HFFc6 (cell line): ENCODE measurements around the gene USF1. TPM values are rescaled to one million over a fixed set of nuclear protein-coding genes. Genes with fewer than 3 reads are reported as not detected.
A peak's percentile ranks its signal among the peaks of the same experiment; 100 is the strongest.
"Not testable (repeated sequence)": the region's sequence is repeated elsewhere in the genome, so short reads cannot be mapped to it uniquely, and the experiment has no call there.

Source experiments
- DNase-seq: peaks from one replicate; pipeline ENCODE4 v3.0.0-alpha.2; 2018
- H3K27ac Mint-ChIP-seq: 2 replicates; pipeline ENCODE4 v1.8.0; 2020; ENCODE audit warnings: mild to moderate bottlenecking, mixed read lengths
- H3K27me3 Mint-ChIP-seq: 2 replicates; pipeline ENCODE4 v1.8.0; 2021; ENCODE audit warnings: mild to moderate bottlenecking, moderate library complexity, mixed read lengths; ENCODE audit not compliant: insufficient read depth
- H3K36me3 Mint-ChIP-seq: 2 replicates; pipeline ENCODE4 v1.8.0; 2021; ENCODE audit warnings: low read depth, mixed read lengths
- H3K4me1 Mint-ChIP-seq: 2 replicates; pipeline ENCODE4 v1.8.0; 2020; ENCODE audit warnings: low read depth, mixed read lengths
- H3K4me3 Mint-ChIP-seq: 2 replicates; pipeline ENCODE4 v1.8.0; 2020; ENCODE audit warnings: mild to moderate bottlenecking, moderate library complexity, mixed read lengths
- H3K9me3 Mint-ChIP-seq: 2 replicates; pipeline ENCODE4 v1.8.0; 2020; ENCODE audit warnings: mild to moderate bottlenecking, mixed read lengths
- total RNA-seq, 6 experiments: library from RNA; stranded (reverse); fragmentation: NEBNext Ultra II Directional; extraction: Animal tissue kit (Norgen Biotek cat#: 25700); gene quantifications; 2 replicates in 1 of 6; 3 replicates in 5 of 6; pipeline ENCODE4 v1.2.3, GENCODE V29; 2021
- TF ChIP-seq, protein P1 (sequence below): fragments of 200-600 bp; sonication (generic); IDR thresholded peaks from 2 replicates; pipeline ENCODE4 v1.5.0; 2021; ENCODE audit warnings: antibody characterized with exemption, mild to moderate bottlenecking

Gene USF1
- total RNA-seq, 6 experiments from 2014 or later = 31.2 to 38.0 (median 33.4) TPM

DNA sequence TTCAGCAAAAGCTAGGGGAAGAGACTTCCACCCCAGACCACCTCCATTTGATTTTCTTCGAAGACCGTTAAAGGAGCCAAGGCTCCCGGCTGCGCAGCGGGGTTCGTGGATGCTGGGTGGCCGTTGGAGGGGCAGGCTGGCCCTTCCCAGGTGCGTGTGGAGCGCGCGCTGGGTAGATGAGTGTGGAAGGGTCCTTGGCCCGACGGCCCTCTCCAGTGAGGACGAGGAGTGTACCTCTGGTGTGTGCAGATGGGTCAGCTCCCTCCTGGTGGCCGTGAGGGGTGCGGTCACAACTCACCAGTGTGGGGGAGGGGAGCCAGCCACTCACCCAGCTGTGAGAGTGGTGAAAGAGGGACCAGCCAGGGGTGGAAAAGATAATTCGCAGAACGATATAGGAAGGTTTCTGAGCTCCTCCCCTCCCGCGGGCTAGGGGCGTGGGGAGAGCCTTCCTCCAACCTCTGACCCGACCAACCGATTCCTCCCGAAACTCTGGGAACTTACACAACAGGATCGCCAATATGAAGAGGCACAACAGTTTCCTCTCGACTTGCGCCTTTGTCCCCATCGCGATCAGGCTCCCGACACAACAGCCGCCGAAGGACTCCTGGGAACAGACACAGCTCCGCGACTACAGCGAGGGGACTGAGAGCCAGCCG, 25.1 kb downstream of the USF1 start, which contains the start of gene F11R:
Gene F11R (minus strand): TSS at position 644 of the 656 bp plus-strand sequence. CDS start 79 bp downstream, at position 565.
- DNase-seq = no peak
- Mint-ChIP-seq H3K27ac (no peak within 1 kb of the TSS), H3K27me3 (peaks cover 31% of the 10 kb centered on the region), H3K9me3 (no peaks in the 10 kb centered on the region), H3K4me1 (peaks cover 43% of the 10 kb centered on the region), H3K4me3 (peak within 1 kb of the TSS; percentile 61), H3K36me3 (no peaks in the 10 kb centered on the region)
- TF ChIP-seq, protein P1, sequence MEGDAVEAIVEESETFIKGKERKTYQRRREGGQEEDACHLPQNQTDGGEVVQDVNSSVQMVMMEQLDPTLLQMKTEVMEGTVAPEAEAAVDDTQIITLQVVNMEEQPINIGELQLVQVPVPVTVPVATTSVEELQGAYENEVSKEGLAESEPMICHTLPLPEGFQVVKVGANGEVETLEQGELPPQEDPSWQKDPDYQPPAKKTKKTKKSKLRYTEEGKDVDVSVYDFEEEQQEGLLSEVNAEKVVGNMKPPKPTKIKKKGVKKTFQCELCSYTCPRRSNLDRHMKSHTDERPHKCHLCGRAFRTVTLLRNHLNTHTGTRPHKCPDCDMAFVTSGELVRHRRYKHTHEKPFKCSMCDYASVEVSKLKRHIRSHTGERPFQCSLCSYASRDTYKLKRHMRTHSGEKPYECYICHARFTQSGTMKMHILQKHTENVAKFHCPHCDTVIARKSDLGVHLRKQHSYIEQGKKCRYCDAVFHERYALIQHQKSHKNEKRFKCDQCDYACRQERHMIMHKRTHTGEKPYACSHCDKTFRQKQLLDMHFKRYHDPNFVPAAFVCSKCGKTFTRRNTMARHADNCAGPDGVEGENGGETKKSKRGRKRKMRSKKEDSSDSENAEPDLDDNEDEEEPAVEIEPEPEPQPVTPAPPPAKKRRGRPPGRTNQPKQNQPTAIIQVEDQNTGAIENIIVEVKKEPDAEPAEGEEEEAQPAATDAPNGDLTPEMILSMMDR = peak; percentile 12; the same call in 1 of the 2 replicates

DNA sequence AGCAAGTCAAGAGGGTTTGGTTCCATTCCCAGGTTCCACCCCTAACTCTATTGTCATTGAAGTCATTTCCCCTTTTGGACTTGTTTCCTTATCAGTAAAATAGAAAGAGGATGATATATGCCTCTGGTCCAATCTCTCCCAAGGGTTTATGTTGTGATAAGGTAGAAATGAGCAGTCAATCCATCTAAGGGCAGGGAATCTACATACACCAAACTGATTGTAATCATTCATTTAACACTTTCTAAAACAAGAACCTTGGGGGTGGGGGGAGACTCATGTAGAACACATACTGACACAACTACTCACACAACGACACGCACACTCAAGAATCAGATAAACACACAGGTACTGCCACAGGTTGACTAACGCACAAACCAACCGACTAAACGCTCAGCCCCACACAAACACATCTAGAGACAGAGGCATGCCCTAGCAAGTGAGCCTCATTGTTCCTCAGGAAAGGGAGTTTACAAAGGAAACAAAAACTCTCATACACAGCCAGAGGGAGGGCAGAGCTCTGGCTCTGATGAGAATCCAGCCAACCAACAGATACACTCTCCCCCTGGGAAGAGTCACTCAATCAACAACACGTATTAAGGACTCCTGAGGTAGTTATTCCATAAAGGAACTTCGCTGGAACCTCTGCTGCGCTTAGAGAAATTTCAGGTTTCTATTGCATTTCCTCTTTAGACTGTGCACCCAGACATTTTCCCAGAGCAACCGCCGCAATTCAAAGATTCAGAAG, 25.9 kb downstream of the USF1 start:
- no peaks in the 10 kb centered on the region for H3K9me3 Mint-ChIP-seq

DNA sequence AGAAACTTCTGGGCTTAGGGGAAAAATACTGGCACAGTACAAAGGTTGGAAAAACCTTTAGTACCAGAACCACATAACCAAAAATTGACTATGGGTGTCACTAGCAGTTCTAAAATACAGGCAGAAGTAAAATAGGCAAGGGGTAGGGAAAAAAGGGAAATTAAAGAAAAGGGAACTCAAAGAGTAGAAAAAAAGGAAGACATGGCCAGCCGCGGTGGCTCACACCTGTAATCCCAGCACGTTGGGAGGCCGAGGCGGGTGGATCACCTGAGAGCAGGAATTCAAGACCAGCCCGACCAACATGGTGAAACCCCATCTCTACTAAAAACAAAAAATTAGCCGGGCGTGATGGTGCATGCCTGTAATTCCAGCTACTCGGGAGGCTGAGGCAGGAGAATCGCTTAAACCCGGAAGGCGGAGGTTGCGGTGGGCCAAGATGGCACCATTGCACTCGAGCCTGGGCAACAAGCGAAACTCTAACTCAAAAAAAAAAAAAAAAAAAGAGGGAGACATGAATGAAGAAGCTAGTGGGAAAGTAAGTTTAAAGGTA, 26.6 kb downstream of the USF1 start:
- not testable (repeated sequence) for H3K36me3 Mint-ChIP-seq
- Mint-ChIP-seq H3K4me1 (peaks cover 34% of the 10 kb centered on the region), H3K27me3 (peaks cover 31% of the 10 kb centered on the region)

More for the DNA sequence above, 25.9 kb downstream of the USF1 start:
- Mint-ChIP-seq H3K27me3 (peaks cover 31% of the 10 kb centered on the region), H3K27ac (no peak overlapping the region), H3K4me1 (peaks cover 35% of the 10 kb centered on the region), H3K36me3 (no peaks in the 10 kb centered on the region), H3K4me3 (peak overlapping the region; percentile 61)
- TF ChIP-seq, protein P1 = no peak
- DNase-seq = no peak

DNA sequence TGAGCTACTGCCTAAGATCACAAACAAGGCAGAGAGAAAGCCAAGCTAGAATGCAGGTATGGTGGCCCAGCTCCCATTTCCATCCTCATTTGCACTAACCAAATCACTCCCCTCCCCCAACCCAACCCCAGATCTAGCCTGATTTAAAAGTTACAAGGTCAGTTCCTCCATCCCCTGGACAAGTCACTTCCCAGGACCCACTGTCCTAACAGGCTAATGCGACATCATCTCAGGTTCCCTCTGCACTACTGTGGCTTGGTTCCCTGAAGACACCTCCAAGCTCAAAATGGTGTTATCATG, 27.2 kb downstream of the USF1 start:
- no peak overlapping the region for H3K27ac Mint-ChIP-seq
- H3K27me3 Mint-ChIP-seq = peaks cover 31% of the 10 kb centered on the region
- peaks cover 40% of the 10 kb centered on the region for H3K4me1 Mint-ChIP-seq

More for the DNA sequence above, 26.6 kb downstream of the USF1 start:
- not testable (repeated sequence) for H3K4me3 Mint-ChIP-seq, H3K27ac Mint-ChIP-seq, H3K9me3 Mint-ChIP-seq, DNase-seq

DNA sequence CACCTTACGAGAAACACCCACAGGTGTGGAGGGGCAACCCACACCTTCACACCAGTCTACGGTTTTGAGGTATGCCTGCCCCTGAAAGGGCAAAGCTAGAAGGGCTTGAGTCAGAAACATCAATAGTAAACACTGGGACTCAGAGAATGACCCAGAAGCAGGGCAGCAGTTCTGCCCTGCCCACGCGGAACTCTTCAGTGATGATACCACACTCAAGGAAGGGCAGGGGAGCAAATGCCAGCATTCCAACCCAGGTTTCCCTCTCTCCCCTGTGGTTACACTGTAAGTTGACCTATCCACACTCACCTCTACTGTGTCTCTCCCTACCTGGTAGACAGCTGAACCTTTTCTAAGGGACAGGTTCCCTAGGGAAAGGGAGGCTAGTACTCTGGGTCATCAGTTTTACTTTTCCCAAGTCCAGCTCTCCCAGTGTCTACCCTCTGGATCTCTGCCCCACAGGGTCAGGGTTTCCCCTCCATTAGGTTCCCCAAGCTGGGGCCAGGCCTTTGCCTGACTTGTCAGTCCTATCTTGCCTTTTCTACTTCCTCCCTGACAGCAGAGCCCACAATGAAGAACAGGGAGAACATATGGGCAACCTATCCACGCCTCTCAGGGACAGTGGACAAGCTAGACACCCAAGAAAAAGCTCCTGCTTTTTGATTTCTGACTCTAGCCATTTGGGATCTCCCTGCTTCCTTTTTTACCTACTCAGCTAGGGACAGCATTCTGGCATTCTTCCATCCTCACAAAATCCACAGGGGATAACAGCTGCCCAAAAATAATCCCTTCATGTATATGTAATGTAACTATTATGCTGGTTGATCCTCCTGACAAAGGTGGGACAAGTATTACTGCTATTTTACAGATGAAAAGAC, 27.8 kb downstream of the USF1 start:
- no peak for DNase-seq
- no peak overlapping the region for H3K4me3 Mint-ChIP-seq
- H3K9me3 Mint-ChIP-seq = no peaks in the 10 kb centered on the region
- H3K27me3 Mint-ChIP-seq = peaks cover 31% of the 10 kb centered on the region
- TF ChIP-seq, protein P1 = no peak
- no peaks in the 10 kb centered on the region for H3K36me3 Mint-ChIP-seq
- no peak overlapping the region for H3K27ac Mint-ChIP-seq
- peaks cover 46% of the 10 kb centered on the region for H3K4me1 Mint-ChIP-seq

More for the DNA sequence above, 27.2 kb downstream of the USF1 start:
- H3K9me3 Mint-ChIP-seq = no peaks in the 10 kb centered on the region
- H3K36me3 Mint-ChIP-seq = no peaks in the 10 kb centered on the region
- TF ChIP-seq, protein P1 = no peak
- no peak overlapping the region for H3K4me3 Mint-ChIP-seq
- no peak for DNase-seq

DNA sequence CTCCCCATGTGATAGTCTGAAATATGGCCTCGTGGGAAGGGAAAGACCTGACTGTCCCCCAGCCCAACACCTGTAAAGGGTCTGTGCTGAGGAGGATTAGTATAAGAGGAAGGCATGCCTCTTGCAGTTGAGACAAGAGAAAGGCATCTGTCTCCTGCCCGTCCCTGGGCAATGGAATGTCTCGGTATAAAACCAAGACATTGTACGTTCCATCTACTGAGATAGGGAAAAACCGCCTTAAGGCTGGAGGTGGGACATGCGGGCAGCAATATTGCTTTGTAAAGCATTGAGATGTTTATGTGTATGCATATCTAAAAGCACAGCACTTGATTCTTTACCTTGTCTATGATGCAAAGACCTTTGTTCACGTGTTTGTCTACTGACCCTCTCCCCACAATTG, 28.6 kb downstream of the USF1 start:
- H3K27me3 Mint-ChIP-seq = peaks cover 28% of the 10 kb centered on the region
- H3K9me3 Mint-ChIP-seq, DNase-seq, H3K27ac Mint-ChIP-seq, H3K36me3 Mint-ChIP-seq, H3K4me3 Mint-ChIP-seq: not testable (repeated sequence)
- H3K4me1 Mint-ChIP-seq = peaks cover 44% of the 10 kb centered on the region

DNA sequence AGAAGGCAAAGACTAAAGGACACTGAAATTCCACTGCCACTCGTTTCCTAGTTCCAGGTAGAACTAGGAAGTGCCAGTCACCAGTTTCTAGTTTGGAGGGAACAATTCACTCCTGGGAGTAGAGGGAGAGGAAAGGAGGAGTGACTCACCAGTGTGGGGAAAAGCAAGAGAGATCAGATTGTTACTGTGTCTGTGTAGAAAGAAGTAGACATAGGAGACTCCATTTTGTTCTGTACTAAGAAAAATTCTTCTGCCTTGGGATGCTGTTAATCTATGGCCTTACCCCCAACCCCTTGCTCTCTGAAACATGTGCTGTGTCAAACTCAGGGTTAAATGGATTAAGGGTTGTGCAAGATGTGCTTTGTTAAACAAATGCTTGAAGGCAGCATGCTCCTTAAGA, 29.1 kb downstream of the USF1 start:
- Mint-ChIP-seq H3K27me3 (peaks cover 26% of the 10 kb centered on the region), H3K4me1 (peaks cover 39% of the 10 kb centered on the region)
- not testable (repeated sequence) for DNase-seq, H3K36me3 Mint-ChIP-seq, H3K4me3 Mint-ChIP-seq, H3K9me3 Mint-ChIP-seq, H3K27ac Mint-ChIP-seq
